ENCODE measurements around the gene UST.
"Not testable (repeated sequence)": the region's sequence is repeated elsewhere in the genome, so short reads cannot be mapped to it uniquely, and the experiment has no call there.

DNA sequence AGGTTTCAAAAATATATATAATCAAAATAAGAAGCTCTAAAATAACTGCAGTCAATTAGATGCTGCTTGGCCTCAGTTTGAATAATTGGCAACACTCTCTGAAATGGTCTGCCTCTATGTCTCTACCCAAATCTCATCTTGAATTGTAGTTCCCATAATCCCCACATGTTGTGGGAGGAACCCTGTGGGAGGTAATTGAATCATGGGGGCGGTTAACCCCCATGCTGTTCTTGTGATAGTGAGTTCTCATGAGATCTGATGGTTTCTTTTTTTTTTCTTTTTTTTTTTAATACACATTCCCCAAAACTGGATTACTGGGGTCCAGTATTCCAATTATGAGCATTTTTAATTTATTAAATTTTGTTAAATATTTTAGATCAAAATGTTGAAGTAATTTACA is 8.5 kb downstream of the UST start:
- TF ChIP-seq, protein P1, sequence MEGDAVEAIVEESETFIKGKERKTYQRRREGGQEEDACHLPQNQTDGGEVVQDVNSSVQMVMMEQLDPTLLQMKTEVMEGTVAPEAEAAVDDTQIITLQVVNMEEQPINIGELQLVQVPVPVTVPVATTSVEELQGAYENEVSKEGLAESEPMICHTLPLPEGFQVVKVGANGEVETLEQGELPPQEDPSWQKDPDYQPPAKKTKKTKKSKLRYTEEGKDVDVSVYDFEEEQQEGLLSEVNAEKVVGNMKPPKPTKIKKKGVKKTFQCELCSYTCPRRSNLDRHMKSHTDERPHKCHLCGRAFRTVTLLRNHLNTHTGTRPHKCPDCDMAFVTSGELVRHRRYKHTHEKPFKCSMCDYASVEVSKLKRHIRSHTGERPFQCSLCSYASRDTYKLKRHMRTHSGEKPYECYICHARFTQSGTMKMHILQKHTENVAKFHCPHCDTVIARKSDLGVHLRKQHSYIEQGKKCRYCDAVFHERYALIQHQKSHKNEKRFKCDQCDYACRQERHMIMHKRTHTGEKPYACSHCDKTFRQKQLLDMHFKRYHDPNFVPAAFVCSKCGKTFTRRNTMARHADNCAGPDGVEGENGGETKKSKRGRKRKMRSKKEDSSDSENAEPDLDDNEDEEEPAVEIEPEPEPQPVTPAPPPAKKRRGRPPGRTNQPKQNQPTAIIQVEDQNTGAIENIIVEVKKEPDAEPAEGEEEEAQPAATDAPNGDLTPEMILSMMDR (IDR thresholded peaks at IDR 0.05; ENCODE audit: poor library complexity) = not testable (repeated sequence)
- not testable (repeated sequence) for TF ChIP-seq EZH2phosphoT487 (IDR thresholded peaks at IDR 0.05; ENCODE audit: low read depth, severe bottlenecking, unreplicated experiment)
